Brain microvascular endothelial cell (primary cell): ENCODE data around the gene NADSYN1.
A peak's percentile ranks its signal among the peaks of the same experiment; 100 is the strongest.

Experiments used
- DNase-seq: peaks from one replicate; pipeline ENCODE4 v3.0.0-alpha.2; 2020
- H3K27ac ChIP-seq: fragments of 250-450 bp; sonication (Bioruptor Pico); 2 replicates; pipeline ENCODE4 v1.5.1; 2020; ENCODE audit warnings: mild to moderate bottlenecking, moderate library complexity
- H3K27me3 ChIP-seq: fragments of 250-450 bp; sonication (Bioruptor Pico); replicated peaks from 2 replicates; pipeline ENCODE4 v1.5.1; 2020; ENCODE audit warnings: mild to moderate bottlenecking
- H3K36me3 ChIP-seq: fragments of 250-450 bp; sonication (Bioruptor Pico); replicated peaks from 2 replicates; pipeline ENCODE4 v1.5.1; 2020; ENCODE audit warnings: mild to moderate bottlenecking
- H3K4me3 ChIP-seq: 2 replicates; pipeline ENCODE4 v1.5.1; 2011; ENCODE audit warnings: low read depth, mild to moderate bottlenecking, control low read depth, low read length, moderate library complexity
- in situ Hi-C: cut with HindIII; loops from 2 replicates; pipeline ENCODE4 v1.10.0; 2017; ENCODE audit warnings: low sequenced_read_pairs, low pct_ligation_motif_present
- TF ChIP-seq, protein P1 (sequence below): IDR thresholded peaks from 2 replicates; pipeline ENCODE4 v1.5.1; 2011; ENCODE audit warnings: low read depth, mild to moderate bottlenecking, moderate library complexity, low read length, control low read depth, inconsistent platforms; ENCODE audit errors: missing control alignments

The NADSYN1 gene

GRCh38 chr11:71446942-71447688, 5.9 kb upstream of the NADSYN1 start:
- H3K4me3 ChIP-seq, result peak overlapping the region; percentile 96
- peaks cover 36% of the 10 kb centered on the region for H3K36me3 ChIP-seq
- H3K27me3 ChIP-seq, result no peaks in the 10 kb centered on the region
- no peak overlapping the region for H3K27ac ChIP-seq
- DNase-seq, result peak; percentile 61
- in situ Hi-C loops, result no loop called here
- TF ChIP-seq, protein P1, sequence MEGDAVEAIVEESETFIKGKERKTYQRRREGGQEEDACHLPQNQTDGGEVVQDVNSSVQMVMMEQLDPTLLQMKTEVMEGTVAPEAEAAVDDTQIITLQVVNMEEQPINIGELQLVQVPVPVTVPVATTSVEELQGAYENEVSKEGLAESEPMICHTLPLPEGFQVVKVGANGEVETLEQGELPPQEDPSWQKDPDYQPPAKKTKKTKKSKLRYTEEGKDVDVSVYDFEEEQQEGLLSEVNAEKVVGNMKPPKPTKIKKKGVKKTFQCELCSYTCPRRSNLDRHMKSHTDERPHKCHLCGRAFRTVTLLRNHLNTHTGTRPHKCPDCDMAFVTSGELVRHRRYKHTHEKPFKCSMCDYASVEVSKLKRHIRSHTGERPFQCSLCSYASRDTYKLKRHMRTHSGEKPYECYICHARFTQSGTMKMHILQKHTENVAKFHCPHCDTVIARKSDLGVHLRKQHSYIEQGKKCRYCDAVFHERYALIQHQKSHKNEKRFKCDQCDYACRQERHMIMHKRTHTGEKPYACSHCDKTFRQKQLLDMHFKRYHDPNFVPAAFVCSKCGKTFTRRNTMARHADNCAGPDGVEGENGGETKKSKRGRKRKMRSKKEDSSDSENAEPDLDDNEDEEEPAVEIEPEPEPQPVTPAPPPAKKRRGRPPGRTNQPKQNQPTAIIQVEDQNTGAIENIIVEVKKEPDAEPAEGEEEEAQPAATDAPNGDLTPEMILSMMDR, result no peak

DNA sequence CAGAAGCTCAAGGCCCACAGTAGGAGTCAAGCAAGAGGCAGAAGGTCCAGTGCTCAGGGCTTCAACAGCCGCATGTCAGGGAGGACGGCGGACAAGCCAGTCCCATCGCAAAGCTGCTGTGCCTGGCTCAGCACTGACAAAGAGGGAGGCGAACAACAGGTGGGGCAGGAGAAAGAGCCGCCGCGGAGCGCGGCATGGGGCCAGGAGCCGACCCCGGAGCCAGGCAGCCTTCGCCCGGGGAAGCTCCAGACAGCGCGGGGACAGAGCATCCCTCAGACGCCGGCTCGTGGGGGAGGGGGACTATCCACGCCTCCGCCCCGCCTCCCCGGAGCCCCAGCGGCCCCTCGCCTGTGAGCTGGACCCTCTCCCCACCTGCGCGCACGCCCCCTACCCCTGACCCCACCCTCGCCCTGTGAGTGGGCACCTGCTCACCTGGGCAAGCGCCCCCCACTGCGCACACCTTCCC, 5.2 kb upstream of the NADSYN1 start:
- in situ Hi-C loops, result no loop called here
- TF ChIP-seq, protein P1, result no peak
- H3K27me3 ChIP-seq, result no peaks in the 10 kb centered on the region
- H3K27ac ChIP-seq, result peak overlapping the region; percentile 61
- DNase-seq, result no peak
- H3K4me3 ChIP-seq, result peak overlapping the region; percentile 96
- H3K36me3 ChIP-seq, result peaks cover 31% of the 10 kb centered on the region

DNA sequence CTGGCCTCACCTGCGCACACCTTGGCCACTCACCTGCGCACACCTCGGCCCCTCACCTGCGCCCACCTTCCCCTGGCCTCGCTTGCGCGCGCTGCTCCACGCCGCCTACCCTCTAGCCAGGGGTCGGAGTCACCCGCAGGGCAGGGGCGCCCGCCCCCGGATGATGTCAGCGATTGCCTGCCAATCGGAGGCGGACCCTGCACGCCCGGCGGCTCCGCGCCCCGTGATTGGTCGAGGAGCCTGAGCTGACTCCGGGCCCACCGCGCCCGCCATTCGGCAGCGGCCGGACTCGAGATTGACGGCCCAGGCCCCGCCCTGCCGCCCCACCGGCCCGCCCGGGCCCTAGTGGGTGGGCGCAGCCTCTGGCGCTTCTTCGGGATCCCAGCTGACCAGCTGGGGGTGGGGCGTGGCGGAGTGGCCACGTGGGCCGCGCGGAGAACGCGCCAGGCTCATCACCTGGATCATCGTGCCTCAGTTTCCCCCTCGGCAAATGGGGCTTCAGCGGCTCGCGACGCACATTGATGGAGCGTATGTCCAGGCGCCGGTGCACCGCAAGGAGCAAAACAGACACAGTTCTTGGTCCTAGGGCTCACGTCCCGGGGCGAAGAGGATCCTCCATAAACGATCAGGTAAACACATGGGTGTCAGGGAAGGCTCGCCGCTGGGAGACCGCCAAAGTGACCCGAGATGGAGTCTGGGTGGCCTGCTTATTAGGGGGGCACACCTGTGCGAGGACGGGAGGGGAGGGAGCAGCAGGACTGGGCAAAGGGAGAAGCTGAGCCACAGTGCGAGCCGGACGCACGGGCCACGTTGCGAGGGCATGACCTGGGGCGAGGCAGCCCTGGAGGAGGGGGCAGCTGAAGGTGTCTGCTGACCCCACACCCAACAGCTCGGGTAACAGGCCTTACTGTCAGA, 4.5 kb upstream of the NADSYN1 start, which contains the start of gene DHCR7:
Gene DHCR7, minus strand, starts transcription at position 137 of the 915 bp plus-strand sequence. CDS start 3,441 bp downstream, outside the sequence.
- DNase-seq, result peak; percentile 96
- Histone ChIP-seq H3K36me3 (peaks cover 25% of the 10 kb centered on the region), H3K27ac (peak within 1 kb of the TSS; percentile 61), H3K27me3 (no peaks in the 10 kb centered on the region), H3K4me3 (peak within 1 kb of the TSS; percentile 96)
- TF ChIP-seq, protein P1, result no peak
- in situ Hi-C loops, result no loop called here

GRCh38 chr11:71449596-71449995, 3.4 kb upstream of the NADSYN1 start:
- no peak for DNase-seq
- no peaks in the 10 kb centered on the region for H3K27me3 ChIP-seq
- TF ChIP-seq, protein P1, result no peak
- H3K36me3 ChIP-seq, result peaks cover 18% of the 10 kb centered on the region
- H3K4me3 ChIP-seq, result peak overlapping the region; percentile 96
- in situ Hi-C loops, result no loop called here
- no peak overlapping the region for H3K27ac ChIP-seq

DNA sequence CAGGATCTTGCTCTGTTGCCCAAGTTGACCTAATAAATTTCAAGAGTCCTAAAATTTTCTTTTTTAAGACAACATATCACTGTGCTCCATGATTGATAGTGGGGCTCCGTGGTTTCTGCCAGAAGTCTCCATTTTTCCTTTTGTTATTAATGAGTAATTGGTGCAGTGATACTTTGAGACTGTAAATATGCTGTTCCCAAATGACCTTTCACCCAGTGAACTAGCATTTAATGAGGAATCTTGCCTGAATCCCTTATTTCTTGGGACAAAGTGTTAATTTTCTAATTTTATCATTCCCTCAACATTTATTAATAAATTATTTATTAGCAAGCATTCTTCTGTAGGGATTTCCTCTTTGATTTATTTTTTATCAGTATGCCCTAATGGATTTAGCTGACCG, 2.5 kb upstream of the NADSYN1 start:
- no peak for DNase-seq
- Histone ChIP-seq H3K36me3 (peaks cover 12% of the 10 kb centered on the region), H3K27ac (no peak overlapping the region), H3K4me3 (no peak overlapping the region), H3K27me3 (no peaks in the 10 kb centered on the region)
- TF ChIP-seq, protein P1, result no peak
- in situ Hi-C loops, result no loop called here
